ENCODE results near the gene SIK3.

SIK3 gene

DNA sequence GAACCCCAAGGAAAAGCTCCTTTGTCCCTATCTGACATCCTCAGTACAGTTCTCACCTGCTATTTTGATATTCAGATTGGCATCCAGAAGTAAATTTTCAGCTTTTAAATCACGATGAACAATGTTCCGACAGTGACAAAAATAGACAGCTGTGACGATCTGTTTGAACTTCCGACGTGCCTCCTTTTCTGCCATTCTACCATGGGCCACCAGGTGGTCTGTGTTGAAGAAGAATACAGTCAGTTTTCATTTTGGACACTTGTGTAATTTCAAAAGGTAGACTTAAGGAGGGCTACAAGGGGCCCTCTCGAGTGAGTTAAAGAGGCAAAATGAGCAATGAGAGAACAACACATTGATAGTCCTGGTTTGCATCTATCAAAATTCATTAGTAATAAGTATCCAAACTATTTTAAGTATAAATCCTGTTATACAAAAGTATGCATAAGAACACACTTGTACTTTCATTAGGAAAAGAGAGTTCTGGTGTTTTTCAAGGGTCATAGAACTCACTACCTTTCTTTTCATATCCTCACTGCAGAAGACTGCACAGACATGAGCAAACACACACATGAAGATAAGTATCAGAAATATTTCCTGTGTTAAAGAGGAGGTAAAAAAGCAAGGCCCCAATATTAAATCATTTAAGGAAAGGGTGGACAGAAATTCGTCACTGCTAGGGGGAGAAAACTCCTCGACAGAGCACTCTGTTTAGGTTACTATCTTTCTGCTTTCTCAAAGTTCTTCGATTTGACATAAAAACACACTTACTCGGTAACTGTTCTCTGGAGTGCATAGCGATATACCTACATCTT lies 170.9 kb downstream of the SIK3 start:
- H3K9me3 Mint-ChIP-seq (ENCODE audit: low read depth), result no peaks in the 10 kb centered on the region
- H3K4me1 Mint-ChIP-seq (ENCODE audit: low read depth), result peaks cover 76% of the 10 kb centered on the region
- peak overlapping the region; percentile 72 for H3K27ac Mint-ChIP-seq
- peaks cover 5% of the 10 kb centered on the region for H3K36me3 Mint-ChIP-seq
- H3K27me3 Mint-ChIP-seq, result no peaks in the 10 kb centered on the region
- no peak overlapping the region for H3K4me3 Mint-ChIP-seq

DNA sequence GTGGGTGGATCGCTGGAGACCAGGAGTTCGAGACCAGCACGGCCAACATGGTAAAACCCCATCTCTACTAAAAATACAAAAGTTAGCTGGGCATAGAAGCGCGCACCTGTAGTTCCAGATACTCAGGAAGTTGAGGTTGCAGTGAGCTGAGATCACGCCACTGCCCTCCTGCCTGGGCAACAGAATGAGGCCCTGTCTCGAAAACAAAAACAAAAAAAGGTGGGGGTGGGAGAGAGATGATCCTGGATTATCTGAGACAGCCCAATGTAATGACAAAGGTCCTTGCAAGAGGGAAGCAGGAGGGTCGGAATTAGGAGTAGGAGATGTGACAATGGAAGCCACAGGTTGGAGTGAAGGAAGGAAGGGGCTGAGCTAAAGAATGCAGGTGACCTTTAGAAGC lies 173.2 kb downstream of the SIK3 start:
- H3K4me3 Mint-ChIP-seq, result peak overlapping the region; percentile 67
- H3K27ac Mint-ChIP-seq, result peak overlapping the region; percentile 87
- H3K36me3 Mint-ChIP-seq, result peaks cover 16% of the 10 kb centered on the region
- peaks cover 53% of the 10 kb centered on the region for H3K4me1 Mint-ChIP-seq (ENCODE audit: low read depth)
- no peaks in the 10 kb centered on the region for H3K9me3 Mint-ChIP-seq (ENCODE audit: low read depth)
- H3K27me3 Mint-ChIP-seq, result no peaks in the 10 kb centered on the region

DNA sequence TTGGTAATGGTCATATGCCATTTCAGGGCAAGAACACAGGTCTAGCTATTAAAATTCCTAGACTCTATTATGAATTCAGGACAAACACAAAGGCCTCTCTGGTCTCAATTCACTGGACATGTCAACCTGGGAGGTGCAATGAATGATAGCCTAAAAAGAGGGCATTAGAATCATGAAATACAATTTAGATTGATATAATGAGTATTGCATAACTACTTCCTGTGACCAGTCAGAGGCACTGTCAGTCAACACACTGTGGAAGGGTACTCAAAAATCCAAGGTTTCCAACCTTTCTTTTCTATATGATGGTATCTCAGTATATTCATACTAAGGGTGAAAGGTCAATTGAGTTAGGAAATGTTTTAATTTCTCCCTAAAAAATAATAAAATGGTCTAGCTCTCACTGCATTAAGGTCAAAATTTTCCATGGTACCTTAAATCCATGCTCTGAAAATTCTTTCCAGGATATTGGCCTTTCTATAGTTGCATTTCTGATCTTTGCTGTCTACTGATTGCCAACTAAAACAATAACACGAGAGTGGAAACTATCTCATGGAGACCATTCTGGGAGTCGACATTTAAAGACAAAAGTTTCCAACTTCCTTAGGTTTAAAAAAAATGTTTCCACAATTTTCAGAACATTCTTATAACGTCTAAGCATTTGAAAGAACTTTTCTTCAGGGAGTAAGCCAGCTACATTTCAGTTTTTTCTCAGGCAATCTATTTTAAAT lies 179.1 kb downstream of the SIK3 start:
- Mint-ChIP-seq H3K27ac (no peak overlapping the region), H3K4me3 (no peak overlapping the region), H3K36me3 (peaks cover 18% of the 10 kb centered on the region), H3K4me1 (ENCODE audit: low read depth) (peaks cover 2% of the 10 kb centered on the region), H3K9me3 (ENCODE audit: low read depth) (no peaks in the 10 kb centered on the region), H3K27me3 (no peaks in the 10 kb centered on the region)

DNA sequence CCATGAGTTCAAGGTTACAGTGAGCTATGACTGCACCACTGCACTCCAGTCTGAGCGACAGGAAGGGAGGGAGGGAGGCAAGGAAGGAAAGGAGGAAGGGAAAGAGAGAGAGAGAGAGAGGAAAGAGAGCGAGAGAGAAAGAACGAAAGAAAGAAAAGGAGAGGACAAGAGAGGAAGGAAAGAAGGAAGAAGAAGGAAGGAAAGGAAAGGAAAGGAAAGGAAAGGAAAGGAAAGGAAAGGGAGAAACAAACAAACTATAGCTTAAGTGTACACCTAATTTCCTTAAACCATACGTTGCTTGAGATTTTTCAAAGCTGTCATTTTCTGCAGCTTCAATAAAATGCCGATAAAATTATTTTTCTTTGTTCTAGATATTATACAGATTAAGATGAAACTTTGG lies 180.6 kb downstream of the SIK3 start:
- Mint-ChIP-seq H3K4me3 (no peak overlapping the region), H3K27me3 (no peaks in the 10 kb centered on the region), H3K36me3 (peaks cover 15% of the 10 kb centered on the region), H3K27ac (no peak overlapping the region), H3K9me3 (ENCODE audit: low read depth) (no peaks in the 10 kb centered on the region), H3K4me1 (ENCODE audit: low read depth) (no peaks in the 10 kb centered on the region)

DNA sequence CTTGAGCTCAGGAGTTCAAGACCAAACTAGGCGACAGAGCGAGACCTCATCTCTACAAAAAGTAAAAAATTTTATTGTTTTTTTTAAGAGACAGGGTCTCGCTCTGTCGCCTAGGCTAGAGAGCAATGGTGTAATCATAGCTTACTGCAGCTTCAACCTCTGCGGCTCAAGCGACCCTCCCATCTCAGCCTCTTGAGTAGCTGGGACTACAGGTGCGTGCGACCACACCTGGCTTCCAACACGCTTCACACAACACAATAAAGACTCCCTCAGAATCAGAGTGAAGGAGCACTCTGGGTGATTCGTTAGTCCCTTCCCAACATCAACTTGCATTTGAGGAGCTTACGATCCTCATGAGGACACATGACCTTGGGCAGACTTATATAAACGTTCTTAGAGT lies 181.3 kb downstream of the SIK3 start:
- Mint-ChIP-seq H3K36me3 (peaks cover 16% of the 10 kb centered on the region), H3K27ac (peak overlapping the region; percentile 46), H3K27me3 (no peaks in the 10 kb centered on the region), H3K9me3 (ENCODE audit: low read depth) (no peaks in the 10 kb centered on the region), H3K4me1 (ENCODE audit: low read depth) (no peaks in the 10 kb centered on the region), H3K4me3 (no peak overlapping the region)

DNA sequence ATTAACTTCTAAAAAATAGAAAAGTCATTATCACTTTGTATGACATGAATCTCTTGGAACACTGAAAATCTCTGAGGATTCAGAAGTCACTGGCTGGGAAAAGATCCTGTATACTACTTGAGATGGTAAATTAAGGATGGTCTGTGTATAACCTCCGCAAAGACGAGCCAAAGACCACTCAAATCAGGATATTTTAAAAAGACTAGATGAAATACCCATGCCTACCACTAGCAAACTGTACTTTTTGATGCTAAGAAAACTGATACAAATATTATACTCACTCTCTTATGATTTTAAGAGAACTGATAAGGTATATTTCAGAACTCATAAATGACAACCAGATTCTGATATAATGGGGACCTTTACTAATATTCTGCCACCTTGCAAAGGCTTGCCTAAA lies 182.2 kb downstream of the SIK3 start:
- no peaks in the 10 kb centered on the region for H3K4me1 Mint-ChIP-seq (ENCODE audit: low read depth)
- no peak overlapping the region for H3K4me3 Mint-ChIP-seq
- H3K36me3 Mint-ChIP-seq, result peaks cover 16% of the 10 kb centered on the region
- H3K9me3 Mint-ChIP-seq (ENCODE audit: low read depth), result no peaks in the 10 kb centered on the region
- no peak overlapping the region for H3K27ac Mint-ChIP-seq
- no peaks in the 10 kb centered on the region for H3K27me3 Mint-ChIP-seq

DNA sequence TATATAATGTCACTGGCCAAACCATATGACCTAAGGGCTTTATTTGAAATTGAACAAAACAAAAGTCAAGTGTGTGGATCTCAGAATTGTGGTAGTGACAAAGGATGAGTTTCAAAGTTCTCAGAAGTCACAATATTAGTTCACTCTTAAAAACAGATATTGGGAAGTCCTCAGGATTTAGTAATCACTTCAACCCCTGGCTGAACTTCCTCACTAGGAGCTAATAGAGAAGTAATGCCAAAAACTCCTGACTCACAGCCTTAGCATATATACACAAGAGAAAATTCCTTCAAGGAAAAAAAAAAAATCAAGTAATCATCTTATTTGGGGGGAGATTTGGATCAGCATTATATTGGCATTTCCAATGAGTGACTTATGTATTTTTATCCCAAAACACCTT lies 185.2 kb downstream of the SIK3 start:
- H3K36me3 Mint-ChIP-seq, result peaks cover 12% of the 10 kb centered on the region
- H3K27me3 Mint-ChIP-seq, result no peaks in the 10 kb centered on the region
- H3K27ac Mint-ChIP-seq, result no peak overlapping the region
- peaks cover 6% of the 10 kb centered on the region for H3K4me1 Mint-ChIP-seq (ENCODE audit: low read depth)
- no peak overlapping the region for H3K4me3 Mint-ChIP-seq
- H3K9me3 Mint-ChIP-seq (ENCODE audit: low read depth), result no peaks in the 10 kb centered on the region

DNA sequence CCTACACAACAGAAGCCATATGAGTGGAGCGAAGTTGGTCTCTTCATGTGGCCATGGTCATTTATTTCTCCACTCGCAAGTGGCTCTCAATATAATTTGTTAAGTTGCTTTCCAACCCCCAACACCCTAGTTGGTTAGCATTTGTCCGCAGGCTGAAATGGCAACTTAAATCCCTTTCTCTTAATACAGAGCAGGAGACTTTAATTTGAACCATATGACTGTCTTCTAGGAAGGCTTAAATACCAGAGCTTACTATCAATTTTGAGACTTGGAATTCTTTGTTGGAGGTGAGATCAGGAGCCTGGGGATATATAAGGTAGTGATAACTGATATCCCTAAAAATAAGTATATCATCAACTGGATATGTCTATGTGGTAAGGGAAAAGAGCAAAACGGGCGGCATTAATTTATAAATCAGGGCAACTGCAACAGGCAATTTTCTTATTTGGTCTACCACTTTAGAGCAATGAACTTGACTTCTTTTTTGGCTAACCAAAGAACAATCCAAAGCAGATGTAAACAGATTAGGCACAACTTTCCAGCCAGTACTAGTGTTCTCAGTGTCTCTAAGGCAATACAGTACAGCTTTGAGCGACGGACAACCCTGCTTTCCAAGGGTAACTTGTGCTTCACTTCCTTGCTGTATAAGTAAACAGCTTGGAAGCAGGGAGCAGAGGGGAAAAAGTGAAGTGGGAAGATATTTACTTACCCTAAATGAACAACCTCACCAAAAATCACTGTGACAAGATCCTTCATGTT lies 186.1 kb downstream of the SIK3 start:
- H3K27me3 Mint-ChIP-seq, result no peaks in the 10 kb centered on the region
- no peak overlapping the region for H3K4me3 Mint-ChIP-seq
- H3K36me3 Mint-ChIP-seq, result peaks cover 12% of the 10 kb centered on the region
- no peak overlapping the region for H3K27ac Mint-ChIP-seq
- no peaks in the 10 kb centered on the region for H3K9me3 Mint-ChIP-seq (ENCODE audit: low read depth)
- peaks cover 6% of the 10 kb centered on the region for H3K4me1 Mint-ChIP-seq (ENCODE audit: low read depth)

DNA sequence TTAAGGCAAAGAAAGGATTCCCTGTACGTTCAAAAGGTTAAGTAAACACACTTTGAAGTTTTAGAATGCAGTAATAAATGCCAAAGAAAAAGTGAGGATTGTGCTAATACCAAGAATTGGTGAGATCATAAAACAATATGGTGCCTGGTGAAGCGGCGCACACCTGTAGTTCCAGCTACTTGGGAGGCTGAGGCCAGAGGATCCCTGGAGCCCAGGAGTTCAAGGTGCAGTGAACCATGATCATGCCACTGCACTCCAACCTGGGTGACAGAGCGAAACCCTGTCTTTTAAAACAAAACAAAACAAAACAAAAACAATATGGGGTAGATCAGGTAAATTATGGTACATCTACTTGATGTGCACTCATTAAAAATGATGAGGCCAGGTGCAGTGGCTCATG lies 187.4 kb downstream of the SIK3 start:
- Mint-ChIP-seq H3K9me3 (ENCODE audit: low read depth) (no peaks in the 10 kb centered on the region), H3K36me3 (peaks cover 12% of the 10 kb centered on the region), H3K4me3 (no peak overlapping the region), H3K27me3 (no peaks in the 10 kb centered on the region), H3K4me1 (ENCODE audit: low read depth) (peaks cover 6% of the 10 kb centered on the region), H3K27ac (no peak overlapping the region)

DNA sequence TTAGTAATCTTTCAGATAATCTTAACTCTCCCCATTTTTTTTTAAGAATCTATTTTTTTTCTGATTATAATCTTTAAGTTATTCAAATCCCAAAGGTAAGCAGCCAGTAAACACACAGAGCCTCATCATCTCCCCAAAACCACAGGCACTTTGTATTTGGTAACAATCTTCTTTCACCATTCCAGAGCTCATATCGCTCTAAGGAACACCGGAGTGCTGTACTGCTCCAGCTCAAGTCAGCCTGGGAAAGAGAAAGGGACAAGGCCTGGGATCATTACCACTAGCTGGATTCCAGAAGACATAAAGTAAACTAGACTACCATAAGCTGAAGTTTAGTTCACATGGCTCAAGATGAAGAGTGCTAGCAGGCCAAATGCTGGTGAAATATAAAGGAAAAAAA lies 187.8 kb downstream of the SIK3 start:
- Mint-ChIP-seq H3K36me3 (peaks cover 12% of the 10 kb centered on the region), H3K4me3 (no peak overlapping the region), H3K9me3 (ENCODE audit: low read depth) (no peaks in the 10 kb centered on the region), H3K27me3 (no peaks in the 10 kb centered on the region), H3K4me1 (ENCODE audit: low read depth) (peaks cover 6% of the 10 kb centered on the region), H3K27ac (no peak overlapping the region)

DNA sequence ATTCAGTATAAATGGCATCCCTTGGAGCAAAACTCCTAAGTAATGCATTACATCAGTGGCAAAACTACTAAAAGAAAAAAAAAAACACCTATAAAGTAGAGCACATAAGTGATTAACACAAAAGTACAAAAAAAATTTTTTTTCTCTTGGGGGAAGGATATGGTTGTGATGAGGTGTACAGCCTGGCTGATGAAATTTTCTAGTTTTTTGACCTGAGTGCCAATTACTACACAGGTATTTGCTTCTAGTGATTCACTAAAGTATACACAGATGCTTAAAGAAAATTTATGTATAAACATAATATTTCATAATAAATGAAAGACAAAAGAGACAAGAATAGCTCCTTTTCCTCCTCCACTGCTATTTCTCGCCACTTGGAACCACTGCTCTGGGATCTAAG lies 189.0 kb downstream of the SIK3 start:
- Mint-ChIP-seq H3K9me3 (ENCODE audit: low read depth) (no peaks in the 10 kb centered on the region), H3K4me1 (ENCODE audit: low read depth) (peaks cover 6% of the 10 kb centered on the region), H3K36me3 (peaks cover 14% of the 10 kb centered on the region), H3K27me3 (no peaks in the 10 kb centered on the region), H3K4me3 (no peak overlapping the region), H3K27ac (no peak overlapping the region)

DNA sequence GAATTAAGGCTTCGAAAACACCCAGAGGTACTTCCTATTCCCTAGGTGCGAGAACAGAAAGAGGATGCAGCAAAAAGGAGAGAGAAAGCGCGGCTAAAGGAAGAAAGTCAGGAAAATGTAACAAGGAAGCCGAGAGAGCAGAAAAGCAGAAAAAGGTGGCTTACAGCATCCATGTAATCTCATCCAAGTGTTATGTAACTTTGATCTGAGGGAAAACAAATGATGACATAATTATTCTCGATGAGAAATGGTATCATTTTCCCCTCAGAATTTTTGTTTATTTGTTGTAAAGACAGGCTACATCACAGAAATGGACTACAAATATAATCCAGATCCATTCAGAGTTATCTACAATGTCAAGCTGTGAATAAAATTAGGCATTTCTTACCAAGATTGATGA lies 191.7 kb downstream of the SIK3 start:
- Mint-ChIP-seq H3K27ac (no peak overlapping the region), H3K9me3 (ENCODE audit: low read depth) (no peaks in the 10 kb centered on the region), H3K36me3 (peaks cover 14% of the 10 kb centered on the region), H3K4me3 (no peak overlapping the region), H3K4me1 (ENCODE audit: low read depth) (peaks cover 26% of the 10 kb centered on the region), H3K27me3 (no peaks in the 10 kb centered on the region)

DNA sequence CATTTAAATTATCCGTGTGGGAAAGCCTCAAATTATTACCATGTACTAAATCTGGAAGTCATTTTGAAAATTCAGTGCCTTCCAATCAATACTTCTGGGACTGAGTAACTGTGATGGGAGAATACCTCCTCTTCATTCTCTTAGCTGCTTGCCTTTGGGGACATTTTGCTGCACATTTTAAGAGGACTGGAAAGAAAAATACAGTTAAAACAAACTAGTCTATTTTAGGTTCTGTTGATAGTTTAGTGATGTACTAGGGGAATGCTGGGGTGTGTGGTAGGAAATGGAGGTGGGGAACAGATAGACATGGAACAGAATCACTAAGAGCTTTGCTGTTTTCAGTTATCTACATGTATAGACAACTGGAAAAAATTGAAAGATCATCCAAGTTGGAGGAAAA lies 195.1 kb downstream of the SIK3 start:
- H3K9me3 Mint-ChIP-seq (ENCODE audit: low read depth), result no peaks in the 10 kb centered on the region
- peaks cover 20% of the 10 kb centered on the region for H3K36me3 Mint-ChIP-seq
- H3K27me3 Mint-ChIP-seq, result no peaks in the 10 kb centered on the region
- H3K4me1 Mint-ChIP-seq (ENCODE audit: low read depth), result peaks cover 20% of the 10 kb centered on the region
- no peak overlapping the region for H3K4me3 Mint-ChIP-seq
- H3K27ac Mint-ChIP-seq, result no peak overlapping the region

DNA sequence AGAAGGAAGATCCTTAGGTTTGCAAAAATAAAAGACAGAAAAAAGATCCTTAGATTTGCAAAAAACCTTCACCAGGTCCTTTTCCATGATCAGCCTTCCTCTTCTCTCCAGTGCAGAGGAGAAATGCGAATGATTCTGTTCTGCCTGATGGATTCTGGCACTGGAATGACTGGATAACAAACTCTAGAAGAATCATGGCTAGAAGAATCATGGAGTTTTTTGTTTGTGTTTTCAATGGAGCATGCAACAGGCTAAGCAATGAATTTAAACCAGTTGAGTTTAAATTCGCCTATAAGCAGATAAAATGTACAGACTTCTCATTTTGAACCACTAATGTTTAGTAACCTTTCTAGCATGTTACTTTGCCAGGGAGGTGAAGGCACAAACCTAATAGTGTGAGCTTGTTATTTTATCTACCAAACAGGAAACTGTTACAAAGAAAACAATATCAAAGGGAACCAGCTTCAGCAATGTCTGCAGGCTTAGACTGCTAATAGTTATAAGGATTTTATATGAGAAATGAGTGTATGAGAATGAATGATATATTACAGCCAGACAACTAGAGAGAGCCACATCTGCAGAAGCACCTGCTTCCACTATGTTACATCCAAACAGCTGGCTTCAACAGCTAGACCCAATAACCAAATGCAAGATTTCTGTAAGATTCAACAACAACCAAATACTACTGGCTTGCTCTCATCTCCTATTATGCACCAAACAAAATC lies 196.1 kb downstream of the SIK3 start:
- H3K9me3 Mint-ChIP-seq (ENCODE audit: low read depth), result no peaks in the 10 kb centered on the region
- H3K4me1 Mint-ChIP-seq (ENCODE audit: low read depth), result peaks cover 20% of the 10 kb centered on the region
- H3K4me3 Mint-ChIP-seq, result no peak overlapping the region
- no peak overlapping the region for H3K27ac Mint-ChIP-seq
- H3K36me3 Mint-ChIP-seq, result peaks cover 20% of the 10 kb centered on the region
- H3K27me3 Mint-ChIP-seq, result no peaks in the 10 kb centered on the region

DNA sequence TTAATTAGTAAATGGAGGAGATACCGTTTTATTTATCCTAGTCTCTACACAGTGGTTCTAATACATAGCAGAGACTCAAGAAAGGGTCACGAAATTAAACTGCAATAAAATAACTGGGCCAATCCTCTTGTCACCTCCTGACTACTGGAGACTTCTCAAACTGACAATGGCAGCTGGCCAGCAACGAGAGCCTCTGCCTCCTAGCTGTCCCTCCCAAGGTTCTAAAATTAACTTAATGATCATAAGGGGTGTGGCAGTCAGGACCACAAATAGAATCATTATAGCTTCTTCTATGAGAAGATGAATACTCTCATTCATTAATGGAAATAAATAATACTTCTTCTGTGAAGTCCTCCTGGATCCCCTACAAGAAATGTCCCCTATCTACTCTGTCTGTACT lies 197.0 kb downstream of the SIK3 start:
- Mint-ChIP-seq H3K4me3 (no peak overlapping the region), H3K4me1 (ENCODE audit: low read depth) (peaks cover 20% of the 10 kb centered on the region), H3K9me3 (ENCODE audit: low read depth) (no peaks in the 10 kb centered on the region), H3K27ac (no peak overlapping the region), H3K36me3 (peaks cover 23% of the 10 kb centered on the region), H3K27me3 (no peaks in the 10 kb centered on the region)
